ENCODE data around the gene ZEB1. TPM values are rescaled to one million over a fixed set of nuclear protein-coding genes. Genes with fewer than 3 reads are reported as not detected.

Gene ZEB1
- total and polyA plus RNA-seq, 2 of the 8 experiments (the other 6 are each of a cell fraction or from before 2014, with no cell fraction given) = 0.08 to 0.15 TPM

DNA sequence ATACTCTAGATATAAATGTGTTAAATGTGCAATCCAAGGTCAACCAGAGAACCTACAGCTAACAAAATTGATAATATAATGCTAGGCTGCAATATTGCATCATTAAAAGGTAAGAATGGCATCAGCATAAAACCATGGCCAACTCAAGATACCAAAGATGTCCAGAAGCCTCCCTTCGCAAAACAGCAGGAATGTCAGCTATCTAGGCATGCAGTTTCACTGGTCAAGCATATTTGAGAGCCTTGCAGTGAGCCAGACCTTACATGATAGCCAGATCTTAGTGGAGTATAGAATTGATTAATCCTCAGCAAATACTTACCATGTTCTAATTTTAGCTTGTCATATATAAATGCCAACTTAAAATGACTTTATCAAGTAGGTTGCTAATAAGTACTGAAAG lies 138.8 kb downstream of the ZEB1 start:
- H2BK20ac ChIP-seq (ENCODE audit: low read length) = no peak overlapping the region
- no peak overlapping the region for H2BK120ac ChIP-seq (replicated peaks; ENCODE audit: low read depth, low read length)
- FAIRE-seq (no peak), DNase-seq (ENCODE audit: low read depth in 1 of 2, low spot score in 2 of 2) (no peak)
- H4K5ac ChIP-seq (ENCODE audit: insufficient read length, low read depth, low read length) = no peak overlapping the region
- no peak overlapping the region for H3K4ac ChIP-seq (replicated peaks; ENCODE audit: insufficient read length, low read depth, low read length)
- H3K9ac ChIP-seq (replicated peaks in 1 of 4; ENCODE audit: extremely low read depth in 1 of 4, low read depth in 3 of 4, low read length in 3 of 4) = no peak overlapping the region
- no peak overlapping the region for H4K8ac ChIP-seq (ENCODE audit: extremely low read depth, insufficient read depth, low read length)
- H2AK5ac ChIP-seq (ENCODE audit: low read depth, low read length) = no peak overlapping the region
- H4K91ac ChIP-seq (replicated peaks; ENCODE audit: insufficient read length, low read length) = no peak overlapping the region
- H3K79me2 ChIP-seq (ENCODE audit: control insufficient read depth in 1 of 2, insufficient read depth in 2 of 2, low read length in 2 of 2) = no peaks in the 10 kb centered on the region
- H2AFZ ChIP-seq (ENCODE audit: low read length) = no peak overlapping the region
- H4K20me1 ChIP-seq (replicated peaks in 1 of 2; ENCODE audit: control insufficient read depth in 1 of 2, insufficient read depth in 2 of 2, low read length in 2 of 2) = no peaks in the 10 kb centered on the region
- no peak overlapping the region for H2BK15ac ChIP-seq (ENCODE audit: low read length)
- no peaks in the 10 kb centered on the region; the same call in 1 of the 2 replicates for H3K23me2 ChIP-seq (ENCODE audit: low read depth, low read length)
- H3K27me3 ChIP-seq (replicated peaks in 1 of 4; ENCODE audit: control insufficient read depth in 3 of 4, extremely low read depth in 1 of 4, insufficient read depth in 3 of 4, low read length in 3 of 4) = no peaks in the 10 kb centered on the region
- no peak overlapping the region for H2BK12ac ChIP-seq (ENCODE audit: low read depth, low read length)
- no peak overlapping the region for H3K4me2 ChIP-seq (ENCODE audit: insufficient read depth in 1 of 2, low read depth in 2 of 2, low read length in 2 of 2)
- H3K4me1 ChIP-seq (replicated peaks in 1 of 4; ENCODE audit: control insufficient read depth in 3 of 4, insufficient read depth in 4 of 4, low read length in 3 of 4) = no peaks in the 10 kb centered on the region
- TF ChIP-seq SP2 (IDR thresholded peaks at IDR 0.05; ENCODE audit: low read length) (no peak), JUN (IDR thresholded peaks at IDR 0.05; ENCODE audit: low read depth, low read length) (no peak), EZH2 (IDR thresholded peaks at IDR 0.05; ENCODE audit: low read depth, low read length, severe bottlenecking) (no peak), KDM1A (IDR thresholded peaks at IDR 0.05; ENCODE audit: borderline replicate concordance, low read length) (no peak), EP300 (IDR thresholded peaks at IDR 0.05; ENCODE audit: borderline replicate concordance in 1 of 2, low read depth in 2 of 2, low read length in 2 of 2) (no peak), TAF1 (IDR thresholded peaks at IDR 0.05; ENCODE audit: low read depth, low read length) (no peak), MAFK (IDR thresholded peaks at IDR 0.05; ENCODE audit: low read depth, low read length) (no peak), CHD1 (IDR thresholded peaks at IDR 0.05; ENCODE audit: low read depth, low read length) (no peak), POU5F1 (IDR thresholded peaks at IDR 0.05; ENCODE audit: low read depth, low read length) (no peak), KDM5A (IDR thresholded peaks at IDR 0.05; ENCODE audit: low read length) (no peak), TCF12 (IDR thresholded peaks at IDR 0.05; ENCODE audit: low read depth, low read length) (no peak), SIN3A (conservative IDR thresholded peaks at IDR 0.05 in 1 of 2, IDR thresholded peaks at IDR 0.05 in 1 of 2; ENCODE audit: low read depth in 1 of 2, low read length in 2 of 2) (no peak), EGR1 (IDR thresholded peaks at IDR 0.05; ENCODE audit: borderline replicate concordance, low read depth, low read length) (no peak), RAD21 (IDR thresholded peaks at IDR 0.05 in 1 of 2, conservative IDR thresholded peaks at IDR 0.05 in 1 of 2; ENCODE audit: low read depth in 2 of 2, low read length in 2 of 2) (no peak)
- no peak overlapping the region for H3K27ac ChIP-seq (ENCODE audit: low read depth, low read length)
- H3K56ac ChIP-seq (replicated peaks; ENCODE audit: insufficient read length, low read depth, low read length) = no peak overlapping the region
- no peak overlapping the region for H3K23ac ChIP-seq (ENCODE audit: insufficient read length)
- H3K18ac ChIP-seq (ENCODE audit: extremely low read depth, low read length) = no peak overlapping the region
- H3K4me3 ChIP-seq (ENCODE audit: extremely low read depth in 1 of 4, insufficient read depth in 2 of 4, low read depth in 3 of 4, low read length in 4 of 4) = no peak overlapping the region
- no peaks in the 10 kb centered on the region for H3K9me3 ChIP-seq (ENCODE audit: insufficient read depth in 2 of 2, low read depth in 1 of 2, low read length in 1 of 2)
- no peak overlapping the region for H3K14ac ChIP-seq (ENCODE audit: insufficient read length)
- ChIA-PET POLR2A (ENCODE audit: partially characterized antibody) (no interaction called here), CTCF (ENCODE audit: partially characterized antibody) (interaction anchor here (1.0 to 1.9 kb wide), 2 partner anchors 10 to 92 kb away, joined by 3 to 10 read pairs; no protein-coding TSS in a partner anchor)
- no peaks in the 10 kb centered on the region for H3K79me1 ChIP-seq (ENCODE audit: low read depth, low read length)
- no peak overlapping the region for H2BK5ac ChIP-seq (ENCODE audit: low read depth, low read length)
- H3K36me3 ChIP-seq (ENCODE audit: control insufficient read depth in 2 of 4, insufficient read depth in 4 of 4, low read length in 3 of 4) = no peaks in the 10 kb centered on the region
- 93% methylated on average over 1 of the region's 1 CpG; no CpG with 5 or more reads in 1 of the 2 experiments for WGBS, 2 experiments (ENCODE audit: extremely low coverage in 1 of 2, insufficient coverage in 1 of 2, insufficient read length in 1 of 2, insufficient replicate concordance in 2 of 2, low coverage in 1 of 2, low lambda C conversion rate in 2 of 2, missing lambda C conversion rate in 1 of 2)
